Measurements from ENCODE around the gene USP46. TPM values are rescaled to one million over a fixed set of nuclear protein-coding genes. Genes with fewer than 3 reads are reported as not detected.

USP46 gene
- total and polyA plus RNA-seq, 2 of the 13 experiments (the other 11 are each of a cell fraction or from before 2014, with no cell fraction given) = 4.7 to 17.4 TPM

DNA sequence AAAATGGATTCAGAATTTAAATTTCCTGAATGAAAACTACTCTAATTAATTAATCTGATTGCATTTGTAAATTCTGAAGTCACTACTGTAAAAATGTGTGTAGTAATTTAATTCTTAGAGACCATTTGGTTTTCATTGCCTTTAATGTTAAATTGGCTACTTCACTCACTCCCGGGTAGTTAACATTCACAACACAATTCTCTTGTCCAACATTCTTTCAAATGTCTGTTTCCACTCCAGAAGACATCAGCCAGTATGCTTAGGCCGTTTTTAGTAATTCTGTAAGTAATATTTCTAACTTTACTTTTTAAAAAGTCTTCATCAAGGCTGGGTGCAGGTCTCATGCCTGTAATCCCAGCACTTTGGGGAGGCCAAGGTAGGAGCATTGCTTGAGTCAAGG lies 21.3 kb upstream of the USP46 start:
- H3K4me3 ChIP-seq (replicated peaks in 1 of 3; ENCODE audit: insufficient read depth in 1 of 3, low read depth in 2 of 3, low read length in 3 of 3) = no peak overlapping the region
- H3K9ac ChIP-seq (ENCODE audit: insufficient read depth, low read depth, low read length) = no peak overlapping the region
- no peak for FAIRE-seq
- CTCF ChIA-PET (ENCODE audit: low intra/inter-chr PET ratio, low total read pairs) = no interaction called here
- no peaks in the 10 kb centered on the region for H4K20me1 ChIP-seq (ENCODE audit: insufficient read depth, low read length)
- 0 out of 5 replicates have a peak, but pooled peaks cover 0 to under 1% of the 10 kb centered on the region in 2 experiments for H3K27me3 ChIP-seq (ENCODE audit: control insufficient read depth in 1 of 2, insufficient read depth in 2 of 2, low read length in 2 of 2)
- WGBS (ENCODE audit: low lambda C conversion rate) = 43% methylated on average over 2 of the region's 2 CpGs
- TF ChIP-seq FOXA1 (IDR thresholded peaks at IDR 0.05) (no peak), FOXA1 (CRISPR knock-in tag; IDR thresholded peaks at IDR 0.05) (no peak), RFXANK (CRISPR knock-in tag; IDR thresholded peaks at IDR 0.05) (no peak), TBL1XR1 (IDR thresholded peaks at IDR 0.05; ENCODE audit: borderline replicate concordance, low read length, partially characterized antibody) (no peak), HNF1A (IDR thresholded peaks at IDR 0.05; ENCODE audit: low read depth) (no peak), HNF1A (CRISPR knock-in tag; IDR thresholded peaks at IDR 0.05; ENCODE audit: borderline replicate concordance) (no peak), SRSF4 (IDR thresholded peaks at IDR 0.05; ENCODE audit: low read depth, low read length, poor library complexity, severe bottlenecking) (no peak), HIVEP1 (CRISPR knock-in tag; IDR thresholded peaks at IDR 0.05) (no peak)
- H3K79me2 ChIP-seq (ENCODE audit: insufficient read depth, low read length) = no peaks in the 10 kb centered on the region
- no peaks in the 10 kb centered on the region for H3K9me3 ChIP-seq (ENCODE audit: low read length)
- in situ Hi-C loops (cut with HindIII; ENCODE audit: extremely low pct_ligation_motif_present, low pct_unique_long_range_greater_than_20kb) (no loop called here), intact Hi-C loops (cut with micrococcal nuclease; ENCODE audit: unreplicated experiment) (no loop called here)
- no peak for ATAC-seq
- H3K4me1 ChIP-seq (ENCODE audit: insufficient read depth, low read length) = no peaks in the 10 kb centered on the region
- no TSS peak for BruUV-seq (replicated peaks)
- no peak for DNase-seq (ENCODE audit: low spot score)
- H3K27ac ChIP-seq (ENCODE audit: extremely low read length, insufficient read depth, low read length) = no peak overlapping the region
- H3K36me3 ChIP-seq (replicated peaks in 1 of 2; ENCODE audit: control insufficient read depth in 1 of 2, insufficient read depth in 2 of 2, low read length in 2 of 2) = no peaks in the 10 kb centered on the region
- H3K4me2 ChIP-seq (ENCODE audit: low read depth, low read length) = no peak overlapping the region
- no peak overlapping the region for H2AFZ ChIP-seq (ENCODE audit: low read length)
- POLR2A ChIA-PET = no interaction called here

Data from HepG2 (cell line).